Osteoblast (primary cell): ENCODE results near the gene ZNF705A. TPM values are rescaled to one million over a fixed set of nuclear protein-coding genes. Genes with fewer than 3 reads are reported as not detected.
"Not testable (repeated sequence)": the region's sequence is repeated elsewhere in the genome, so short reads cannot be mapped to it uniquely, and the experiment has no call there.

Experiments
- DNase-seq: peaks from one replicate; pipeline ENCODE4 v3.0.0; 2011; ENCODE audit warnings: low spot score, mixed read lengths; ENCODE audit not compliant: insufficient read length; ENCODE audit errors: missing footprints
- H2AFZ ChIP-seq: 2 replicates; pipeline ENCODE4 v1.6.0; 2011; ENCODE audit warnings: mild to moderate bottlenecking, low read length
- H3K27ac ChIP-seq: 2 replicates; pipeline ENCODE4 v1.5.1; 2011; ENCODE audit warnings: mild to moderate bottlenecking, low read depth, low read length, moderate library complexity
- H3K27me3 ChIP-seq: 2 replicates; pipeline ENCODE4 v1.6.0; 2012; ENCODE audit warnings: mild to moderate bottlenecking, control low read depth, inconsistent platforms, low read length, moderate library complexity; ENCODE audit not compliant: insufficient read depth
- H3K36me3 ChIP-seq: 2 replicates; pipeline ENCODE4 v1.5.1; 2011; ENCODE audit warnings: mild to moderate bottlenecking, low read length, control low read depth, moderate library complexity; ENCODE audit not compliant: insufficient read depth
- H3K4me1 ChIP-seq: 2 replicates; pipeline ENCODE4 v1.5.1; 2011; ENCODE audit warnings: mild to moderate bottlenecking, low read length, control low read depth, moderate library complexity; ENCODE audit not compliant: insufficient read depth
- H3K4me2 ChIP-seq: 2 replicates; pipeline ENCODE4 v1.6.0; 2011; ENCODE audit warnings: mild to moderate bottlenecking, low read length; ENCODE audit not compliant: insufficient read depth
- H3K4me3 ChIP-seq: fragments of 200-600 bp; sonication (generic); 3 replicates; pipeline ENCODE4 v1.5.1; 2012; ENCODE audit warnings: mild to moderate bottlenecking, low read length, inconsistent platforms; ENCODE audit not compliant: insufficient read depth
- H3K79me2 ChIP-seq: 2 replicates; pipeline ENCODE4 v1.6.0; 2012; ENCODE audit warnings: mild to moderate bottlenecking, low read length, control low read depth, inconsistent platforms; ENCODE audit not compliant: insufficient read depth
- H3K9me3 ChIP-seq: 2 replicates; pipeline ENCODE4 v1.5.1; 2011; ENCODE audit warnings: low read depth, low read length, control low read depth
- H4K20me1 ChIP-seq: 2 replicates; pipeline ENCODE4 v1.6.0; 2012; ENCODE audit warnings: mild to moderate bottlenecking, low read length, control low read depth; ENCODE audit not compliant: insufficient read depth
- CTCF ChIP-seq: IDR thresholded peaks from 2 replicates; pipeline ENCODE4 v1.5.1; 2011; ENCODE audit warnings: mild to moderate bottlenecking, low read depth, low read length, moderate library complexity; ENCODE audit errors: extremely low read depth
- total RNA-seq: library from RNA; depleted of rRNA; stranded (reverse); fragments of >200 nt; gene quantifications from 2 replicates; pipeline ENCODE4 v1.2.3, GENCODE V29; 2012

Gene ZNF705A
- total RNA-seq, 1 donor, result not detected

GRCh38 chr12:8123124-8123912, 33.5 kb upstream of the ZNF705A start, which contains the start of gene CLEC4A:
Gene CLEC4A, plus strand, starts transcription at chr12:8123617. Its CDS starts 262 bp downstream, at chr12:8123879.
- H3K36me3 ChIP-seq, result no peaks in the 10 kb centered on the region
- H3K27ac ChIP-seq, result no peak within 1 kb of the TSS
- no peak within 1 kb of the TSS for H3K4me3 ChIP-seq
- no peak for TF ChIP-seq CTCF
- no peaks in the 10 kb centered on the region for H3K4me1 ChIP-seq
- H3K4me2 ChIP-seq, result no peak within 1 kb of the TSS
- no peaks in the 10 kb centered on the region for H4K20me1 ChIP-seq
- H2AFZ ChIP-seq, result no peak within 1 kb of the TSS
- no peaks in the 10 kb centered on the region for H3K27me3 ChIP-seq
- no peaks in the 10 kb centered on the region for H3K79me2 ChIP-seq
- H3K9me3 ChIP-seq, result no peaks in the 10 kb centered on the region
- no peak for DNase-seq

- Histone ChIP-seq H2AFZ (no peak overlapping the region), H4K20me1 (no peaks in the 10 kb centered on the region), H3K9me3 (no peaks in the 10 kb centered on the region), H3K27me3 (no peaks in the 10 kb centered on the region), H3K4me3 (no peak overlapping the region), H3K79me2 (no peaks in the 10 kb centered on the region), H3K4me1 (no peaks in the 10 kb centered on the region), H3K27ac (no peak overlapping the region), H3K4me2 (no peak overlapping the region), H3K36me3 (no peaks in the 10 kb centered on the region)
- DNase-seq, result no peak
- no peak for TF ChIP-seq CTCF
Observed at GRCh38 chr12:8127138-8127537, 29.7 kb upstream of the ZNF705A start.

- H2AFZ ChIP-seq, H3K4me3 ChIP-seq, H3K27me3 ChIP-seq, H3K4me2 ChIP-seq, H3K79me2 ChIP-seq, H3K9me3 ChIP-seq, DNase-seq, H3K27ac ChIP-seq, H3K4me1 ChIP-seq, H3K36me3 ChIP-seq, H4K20me1 ChIP-seq: not testable (repeated sequence)
Observed at GRCh38 chr12:8133636-8134397, 23.0 kb upstream of the ZNF705A start.

- not testable (repeated sequence) for H3K9me3 ChIP-seq, H3K36me3 ChIP-seq, H3K4me3 ChIP-seq, DNase-seq, H3K79me2 ChIP-seq, H3K4me1 ChIP-seq, H3K27me3 ChIP-seq, H2AFZ ChIP-seq, H4K20me1 ChIP-seq, H3K4me2 ChIP-seq, H3K27ac ChIP-seq
Observed at GRCh38 chr12:8134398-8134930, 22.4 kb upstream of the ZNF705A start.

DNA sequence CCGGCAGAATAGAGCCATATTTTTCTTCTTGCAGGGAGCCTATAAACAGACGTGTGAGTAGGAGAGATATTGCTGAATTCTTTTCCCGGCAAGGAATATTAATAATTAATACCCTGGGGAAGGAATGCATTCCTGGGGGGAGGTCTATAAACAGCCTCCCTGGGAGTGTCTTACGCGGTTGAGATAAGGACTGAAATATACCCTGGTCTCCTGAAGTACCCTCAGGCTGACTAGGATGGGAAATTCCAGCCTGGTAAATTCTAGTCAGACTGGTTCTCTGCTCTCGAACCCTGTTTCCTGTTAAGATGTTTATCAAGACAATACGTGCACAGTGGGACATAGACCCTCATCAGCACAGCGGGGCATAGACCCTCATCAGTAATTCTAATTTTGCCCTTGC, 15.2 kb upstream of the ZNF705A start:
- DNase-seq, H3K27ac ChIP-seq, H3K36me3 ChIP-seq, H3K4me2 ChIP-seq, H3K9me3 ChIP-seq, H3K79me2 ChIP-seq, H3K27me3 ChIP-seq, H3K4me3 ChIP-seq, H2AFZ ChIP-seq, H4K20me1 ChIP-seq: not testable (repeated sequence)
- H3K4me1 ChIP-seq, result peaks cover 11% of the 10 kb centered on the region
